ACHN (cell line): Measurements from ENCODE around the gene SPAAR.
A peak's percentile ranks its signal among the peaks of the same experiment; 100 is the strongest.
"Not testable (repeated sequence)": the region's sequence is repeated elsewhere in the genome, so short reads cannot be mapped to it uniquely, and the experiment has no call there.

Experiments used
- DNase-seq: peaks from one replicate; pipeline ENCODE4 v3.0.0-alpha.2; 2015
- in situ Hi-C: cut with HindIII; loops from 2 replicates; pipeline ENCODE4 v1.10.0; 2017; ENCODE audit warnings: low sequenced_read_pairs, low pct_ligation_motif_present, low pct_unique_long_range_greater_than_20kb

SPAAR gene

DNA sequence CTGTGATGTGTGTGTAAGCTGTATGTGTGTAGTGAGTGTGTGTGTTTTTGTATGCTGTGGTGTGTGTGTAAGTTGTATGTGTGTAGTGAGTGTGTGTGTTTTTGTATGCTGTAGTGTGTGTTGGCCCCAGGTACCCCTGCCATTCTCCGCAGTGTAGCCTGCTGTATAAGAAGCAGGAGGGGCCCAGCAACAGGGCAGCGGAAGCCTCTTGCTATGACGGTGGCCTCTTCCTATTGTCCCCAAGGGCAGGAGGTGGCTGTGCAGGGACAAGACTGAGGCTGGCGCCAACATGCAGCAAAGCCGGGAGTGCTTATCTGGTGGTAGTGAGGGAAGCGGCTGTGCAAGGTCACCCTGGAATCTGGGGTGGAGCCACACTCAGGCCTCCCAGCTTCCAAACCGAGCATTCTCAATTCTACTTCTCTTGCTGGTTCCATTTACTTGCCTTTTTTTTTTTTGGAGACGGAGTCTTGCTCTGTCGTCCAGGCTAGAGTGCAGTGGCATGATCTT is 5.1 kb downstream of the SPAAR start:
- in situ Hi-C loops = no loop called here

DNA sequence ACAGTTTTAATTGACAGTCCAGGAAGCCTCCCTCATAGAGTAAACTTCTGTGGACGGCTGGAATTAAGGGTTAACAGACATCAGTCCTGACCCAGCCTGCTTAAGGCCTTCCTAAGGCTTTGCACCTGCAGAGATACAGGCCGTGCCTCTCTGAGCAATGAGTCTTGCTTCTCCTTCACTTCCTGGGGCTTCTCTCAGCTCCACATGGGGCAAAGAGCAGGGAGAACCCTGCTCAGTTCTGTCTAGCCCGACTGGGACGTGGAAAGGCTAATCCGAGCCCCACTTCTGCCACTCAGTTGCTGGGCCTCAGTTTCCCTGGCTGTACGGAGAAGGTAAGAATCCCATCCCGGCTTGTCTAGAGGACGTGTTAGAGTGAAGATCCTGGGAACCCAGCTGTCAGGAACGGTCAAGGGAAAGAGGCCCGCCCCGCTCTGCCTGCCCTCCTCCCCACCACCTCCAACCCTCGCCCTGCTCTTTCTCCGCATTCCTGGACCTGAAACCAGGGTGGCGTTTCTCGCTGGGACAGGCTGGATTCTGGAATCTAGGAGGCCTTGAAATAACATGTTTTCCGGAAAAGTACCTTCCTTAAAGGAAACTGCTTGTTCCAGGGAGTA is 6.5 kb downstream of the SPAAR start:
- in situ Hi-C loops = no loop called here
- no peak for DNase-seq

More for the DNA sequence above, 5.1 kb downstream of the SPAAR start:
- no peak for DNase-seq

- in situ Hi-C loops = no loop called here
- no peak for DNase-seq
Measured at GRCh38 chr9:35917261-35917660, 8.0 kb downstream of the SPAAR start.

- DNase-seq = no peak
- in situ Hi-C loops = no loop called here
Measured at GRCh38 chr9:35918780-35919179, 9.5 kb downstream of the SPAAR start.

DNA sequence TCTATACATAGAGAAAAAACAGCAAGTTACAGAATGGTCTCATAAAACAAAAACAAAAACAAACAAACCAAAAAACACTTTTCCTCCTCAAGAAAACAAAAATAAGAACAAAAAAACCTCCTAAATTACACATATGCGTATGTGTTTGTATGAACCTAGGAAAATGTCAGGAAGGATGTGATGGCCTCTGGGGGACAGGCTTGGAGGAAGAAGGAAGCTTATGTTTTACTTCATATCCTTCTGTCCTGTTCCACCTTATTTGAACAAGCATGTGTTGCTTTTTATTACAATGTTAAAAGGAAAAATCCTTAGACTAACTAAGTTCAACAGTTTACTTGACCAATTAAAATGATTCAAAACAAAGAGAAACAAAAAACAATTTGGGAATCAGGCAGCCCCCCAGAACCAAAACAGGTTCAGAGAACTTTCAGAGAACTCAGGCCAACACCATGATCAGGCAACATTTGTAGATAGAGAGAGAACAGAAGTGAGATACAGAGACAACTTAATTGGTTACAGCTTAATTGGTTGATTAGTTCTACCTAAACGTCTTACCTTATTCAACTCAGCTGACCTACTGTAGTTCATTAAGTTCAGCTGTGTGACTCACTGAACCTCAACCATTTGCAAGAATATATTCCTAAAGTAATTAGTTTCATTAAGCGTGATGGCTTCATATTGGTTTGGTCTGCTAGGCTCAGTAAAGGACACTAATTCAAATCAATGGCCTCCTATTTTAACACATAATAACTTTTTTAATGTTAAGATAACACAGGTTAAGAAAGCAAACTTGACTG is 10.1 kb downstream of the SPAAR start:
- in situ Hi-C loops = no loop called here

GRCh38 chr9:35920051-35920620 is 10.8 kb downstream of the SPAAR start:
- in situ Hi-C loops = no loop called here
- DNase-seq = no peak

More for the DNA sequence above, 10.1 kb downstream of the SPAAR start:
- no peak for DNase-seq

DNA sequence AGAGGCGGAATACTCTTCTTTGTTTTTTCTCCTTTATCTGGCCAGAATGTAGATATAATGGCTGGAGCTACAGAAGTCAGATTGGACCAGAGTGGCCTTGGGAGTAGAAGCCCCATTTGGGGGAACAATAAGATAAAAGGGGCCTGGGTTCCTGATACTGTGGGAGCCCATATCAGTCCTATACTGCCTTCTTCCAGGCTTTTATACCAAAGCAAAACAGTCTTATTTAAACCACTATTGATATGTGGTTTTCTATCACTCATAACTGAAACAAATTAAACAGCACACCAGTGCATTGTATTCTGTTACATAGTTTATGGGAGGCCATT is 14.3 kb downstream of the SPAAR start:
- in situ Hi-C loops = no loop called here
- DNase-seq = no peak

- in situ Hi-C loops = no loop called here
- peak; percentile 94 for DNase-seq
Measured at GRCh38 chr9:35923927-35924763, 14.9 kb downstream of the SPAAR start.

- DNase-seq = no peak
- in situ Hi-C loops = no loop called here
Measured at GRCh38 chr9:35928591-35929452, 19.5 kb downstream of the SPAAR start.

DNA sequence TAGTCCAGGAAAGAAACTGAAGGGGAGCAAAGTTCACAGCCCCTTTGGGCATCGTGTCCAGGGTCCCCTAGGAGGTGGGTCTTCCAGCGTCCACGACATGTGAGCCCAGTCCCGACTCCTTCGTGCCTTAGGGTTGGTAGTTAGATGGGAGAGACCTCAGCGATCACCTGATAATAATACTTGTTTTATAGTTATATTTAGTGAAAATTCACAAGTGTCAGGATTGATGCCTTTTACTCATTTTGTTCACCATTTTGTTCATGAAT is 20.1 kb downstream of the SPAAR start:
- no peak for DNase-seq
- in situ Hi-C loops = no loop called here

- DNase-seq = no peak
- in situ Hi-C loops = no loop called here
Measured at GRCh38 chr9:35930521-35930920, 21.2 kb downstream of the SPAAR start.

DNA sequence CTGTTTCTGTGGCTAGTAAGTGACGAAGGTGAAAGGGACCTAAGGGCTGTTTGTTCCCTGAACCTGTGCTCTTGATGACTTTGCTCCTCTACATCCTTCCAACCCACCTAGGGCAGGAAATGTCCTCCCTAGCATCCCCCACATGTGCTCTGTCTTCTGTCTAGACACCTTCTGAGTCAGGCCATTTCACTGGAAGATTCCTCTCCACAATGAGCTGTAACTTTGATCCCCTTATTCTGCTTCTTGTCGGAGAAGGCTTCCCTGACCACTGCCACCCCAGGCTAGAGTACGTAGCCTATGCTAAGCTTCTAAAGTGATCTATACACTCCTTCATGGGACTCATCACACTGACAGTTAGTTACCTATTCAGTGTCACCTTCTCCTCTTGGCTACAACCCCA is 21.7 kb downstream of the SPAAR start:
- in situ Hi-C loops = no loop called here
- DNase-seq = no peak

DNA sequence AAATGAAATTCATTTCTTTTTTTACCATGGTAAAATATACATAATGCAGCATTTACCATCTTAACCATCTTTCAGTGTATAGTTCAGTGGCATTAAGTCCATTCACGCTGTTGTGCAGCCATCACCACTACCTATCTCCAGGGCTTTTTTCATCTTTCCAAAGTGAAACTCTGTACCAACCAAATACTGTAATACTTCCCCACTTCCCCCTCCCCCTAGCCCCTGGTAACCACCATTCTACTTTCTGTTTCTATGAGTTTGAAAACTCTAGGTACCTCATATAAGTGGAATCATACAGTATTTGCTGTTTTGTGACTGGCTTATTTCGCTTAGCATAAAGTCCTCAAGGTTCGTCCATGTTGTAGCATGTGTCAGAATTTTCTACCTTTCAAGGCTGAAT is 23.4 kb downstream of the SPAAR start:
- in situ Hi-C loops = no loop called here
- DNase-seq = no peak

DNA sequence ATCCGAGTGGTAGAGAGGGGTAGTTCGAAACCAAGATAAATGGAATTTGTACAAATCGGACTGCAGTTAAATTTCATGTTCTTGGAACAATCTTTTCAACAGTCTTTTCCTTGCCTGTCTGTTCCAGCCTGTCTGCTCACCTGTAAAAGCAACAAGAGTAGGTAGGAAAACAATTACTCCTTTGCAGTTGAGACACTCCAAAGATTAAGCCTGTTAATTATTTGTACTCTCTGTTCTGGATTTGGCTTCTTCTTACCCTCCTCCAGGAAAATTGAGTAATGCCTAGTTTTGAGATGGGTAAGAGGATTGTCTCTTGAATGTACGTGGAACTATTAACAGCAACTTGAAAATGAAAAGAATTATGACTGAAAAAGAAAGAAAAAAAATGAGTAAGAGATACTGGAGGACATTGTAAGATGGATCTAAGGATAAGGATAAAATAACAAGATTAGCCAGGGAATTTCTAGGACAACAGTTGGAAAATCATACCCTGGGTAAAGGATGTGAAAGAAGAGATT is 24.3 kb downstream of the SPAAR start:
- in situ Hi-C loops = no loop called here
- no peak for DNase-seq

- in situ Hi-C loops, DNase-seq: not testable (repeated sequence)
Measured at GRCh38 chr9:35934069-35934468, 24.8 kb downstream of the SPAAR start.

GRCh38 chr9:35935261-35935660 is 26.0 kb downstream of the SPAAR start:
- DNase-seq = no peak
- in situ Hi-C loops = no loop called here

DNA sequence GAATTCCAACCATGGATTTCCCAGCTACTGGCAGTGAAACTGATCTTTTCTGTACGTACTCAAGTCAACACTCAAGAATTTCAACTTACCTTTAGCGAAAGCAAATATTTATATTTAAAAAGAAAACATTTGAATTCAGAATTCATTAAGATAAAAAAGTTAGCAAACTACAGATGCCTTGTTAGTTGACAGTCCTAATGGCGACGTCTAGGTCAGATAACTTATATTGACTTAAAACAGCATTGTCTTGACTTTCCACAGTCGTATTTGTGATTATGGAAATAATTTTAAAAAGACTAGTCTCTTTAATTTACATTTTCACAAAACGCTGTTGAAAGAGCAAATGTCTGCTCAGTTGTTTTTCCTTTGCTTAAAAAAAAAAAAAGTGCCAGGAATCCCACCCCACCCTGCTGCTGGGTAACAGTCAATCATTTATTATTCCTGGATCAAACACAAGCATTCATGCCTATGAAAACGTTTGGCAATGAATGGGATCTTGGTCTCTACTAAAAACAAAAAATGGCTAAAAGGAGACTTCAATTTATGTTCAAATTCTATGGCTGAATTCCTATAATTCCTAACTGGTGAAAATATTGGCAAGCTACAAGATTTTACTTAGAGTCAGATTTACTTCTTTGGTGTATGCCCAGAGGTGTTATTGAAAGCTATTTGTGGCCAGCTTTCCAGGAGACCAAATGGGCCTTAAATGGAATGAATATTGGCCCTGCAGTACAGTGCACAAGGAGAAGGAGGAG is 26.6 kb downstream of the SPAAR start:
- DNase-seq = peak; percentile 17
- in situ Hi-C loops = no loop called here

DNA sequence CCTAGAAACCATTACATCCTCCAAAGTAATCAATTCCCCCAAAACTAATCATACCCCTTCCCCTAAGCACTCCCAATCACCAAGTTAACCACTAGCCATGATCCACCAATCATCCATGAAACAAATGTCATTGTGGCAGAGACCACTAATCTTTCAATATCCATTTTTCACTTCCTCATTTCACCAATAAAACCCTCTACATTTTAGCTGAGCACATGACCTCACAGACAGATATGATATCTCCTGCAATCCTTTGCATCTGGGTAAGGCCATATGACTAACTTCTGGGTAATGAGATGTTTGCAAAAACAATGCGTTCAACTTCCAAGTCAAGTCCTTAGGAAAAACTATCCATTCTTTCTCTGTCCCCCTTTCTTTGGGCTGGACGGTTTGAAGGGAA is 27.9 kb downstream of the SPAAR start:
- in situ Hi-C loops = no loop called here
- DNase-seq = no peak
